ENCODE results near the gene TDP1. TPM values are rescaled to one million over a fixed set of nuclear protein-coding genes. Genes with fewer than 3 reads are reported as not detected.

TDP1 gene
- total and polyA plus RNA-seq, 2 experiments from 2014 or later: 23.0 to 63.6 TPM

GRCh38 chr14:90045616-90046015 lies 89.9 kb downstream of the TDP1 start:
- H3K36me3 Mint-ChIP-seq (ENCODE audit: low read depth): peaks cover 5% of the 10 kb centered on the region; the same call in 2 of the 3 replicates
- DNase-seq (ENCODE audit: low spot score) (no peak), ATAC-seq (no peak)
- no peaks in the 10 kb centered on the region for H3K79me2 ChIP-seq (replicated peaks; ENCODE audit: insufficient read depth)
- 0 out of 3 replicates have a peak, but pooled peaks cover 3% of the 10 kb centered on the region for H3K4me1 Mint-ChIP-seq
- no peak for TF ChIP-seq STAT1 (IDR thresholded peaks at IDR 0.05; ENCODE audit: unreplicated experiment)
- TF ChIP-seq ZNF114 (CRISPR knock-in tag; IDR thresholded peaks at IDR 0.05): no peak
- no peak for TF ChIP-seq CREB1 (CRISPR knock-in tag; IDR thresholded peaks at IDR 0.05; ENCODE audit: low read depth)
- no peak for TF ChIP-seq EZH2phosphoT487 (IDR thresholded peaks at IDR 0.05; ENCODE audit: unreplicated experiment)
- no peak for TF ChIP-seq ZNF462 (CRISPR knock-in tag; IDR thresholded peaks at IDR 0.05)
- no peaks in the 10 kb centered on the region for H3K4me1 ChIP-seq (ENCODE audit: insufficient read depth)
- no peaks in the 10 kb centered on the region for H3K27me3 Mint-ChIP-seq (ENCODE audit: insufficient read depth, low read depth, poor library complexity)
- no peak overlapping the region for H3K27ac Mint-ChIP-seq
- no peaks in the 10 kb centered on the region; the same call in 1 of the 2 replicates for H4K20me1 ChIP-seq (replicated peaks; ENCODE audit: insufficient read depth)
- H3K9me2 ChIP-seq (ENCODE audit: insufficient read depth): no peaks in the 10 kb centered on the region
- no peak overlapping the region for H3K27ac ChIP-seq (ENCODE audit: low read depth)
- H3F3A ChIP-seq (replicated peaks; ENCODE audit: low read depth): no peaks in the 10 kb centered on the region
- H3K4me3 ChIP-seq: no peak overlapping the region
- no peaks in the 10 kb centered on the region for H3K36me3 ChIP-seq (ENCODE audit: insufficient read depth)
- no peaks in the 10 kb centered on the region for H3K27me3 ChIP-seq (ENCODE audit: insufficient read depth)
- H3K9me3 Mint-ChIP-seq: no peaks in the 10 kb centered on the region
- no peak overlapping the region for H3K4me2 ChIP-seq
- H2AFZ ChIP-seq: no peak overlapping the region
- H3K4me3 Mint-ChIP-seq: no peak overlapping the region

GRCh38 chr14:90049390-90049789 lies 93.7 kb downstream of the TDP1 start:
- no peaks in the 10 kb centered on the region for H3K27me3 Mint-ChIP-seq (ENCODE audit: insufficient read depth, low read depth, poor library complexity)
- no peak overlapping the region for H3K27ac ChIP-seq (ENCODE audit: low read depth)
- H3K9me3 Mint-ChIP-seq: no peaks in the 10 kb centered on the region
- DNase-seq (ENCODE audit: low spot score): peak; percentile 31
- no peak overlapping the region for H3K27ac Mint-ChIP-seq
- no peaks in the 10 kb centered on the region for H3K36me3 ChIP-seq (ENCODE audit: insufficient read depth)
- H3K79me2 ChIP-seq (replicated peaks; ENCODE audit: insufficient read depth): no peaks in the 10 kb centered on the region
- ATAC-seq: no peak; the same call in 2 of the 3 replicates
- no peaks in the 10 kb centered on the region for H3F3A ChIP-seq (replicated peaks; ENCODE audit: low read depth)
- H3K4me1 ChIP-seq (ENCODE audit: insufficient read depth): no peaks in the 10 kb centered on the region
- H3K4me1 Mint-ChIP-seq: 0 out of 3 replicates have a peak, but pooled peaks cover 4% of the 10 kb centered on the region
- no peaks in the 10 kb centered on the region for H3K9me2 ChIP-seq (ENCODE audit: insufficient read depth)
- H4K20me1 ChIP-seq (replicated peaks; ENCODE audit: insufficient read depth): no peaks in the 10 kb centered on the region; the same call in 1 of the 2 replicates
- H3K27me3 ChIP-seq (ENCODE audit: insufficient read depth): no peaks in the 10 kb centered on the region
- H2AFZ ChIP-seq: no peak overlapping the region
- no peak overlapping the region for H3K4me2 ChIP-seq
- no peak overlapping the region for H3K4me3 ChIP-seq
- H3K4me3 Mint-ChIP-seq: no peak overlapping the region
- H3K36me3 Mint-ChIP-seq (ENCODE audit: low read depth): no peaks in the 10 kb centered on the region
- no peak for TF ChIP-seq JUNB (IDR thresholded peaks at IDR 0.05; ENCODE audit: unreplicated experiment)
- no peak for TF ChIP-seq NANOG (IDR thresholded peaks at IDR 0.05; ENCODE audit: borderline replicate concordance)
- TF ChIP-seq ZNF462 (CRISPR knock-in tag; IDR thresholded peaks at IDR 0.05): no peak
- TF ChIP-seq CREB1 (CRISPR knock-in tag; IDR thresholded peaks at IDR 0.05; ENCODE audit: low read depth): no peak
